ENCODE measurements around the gene CSMD2.

DNA sequence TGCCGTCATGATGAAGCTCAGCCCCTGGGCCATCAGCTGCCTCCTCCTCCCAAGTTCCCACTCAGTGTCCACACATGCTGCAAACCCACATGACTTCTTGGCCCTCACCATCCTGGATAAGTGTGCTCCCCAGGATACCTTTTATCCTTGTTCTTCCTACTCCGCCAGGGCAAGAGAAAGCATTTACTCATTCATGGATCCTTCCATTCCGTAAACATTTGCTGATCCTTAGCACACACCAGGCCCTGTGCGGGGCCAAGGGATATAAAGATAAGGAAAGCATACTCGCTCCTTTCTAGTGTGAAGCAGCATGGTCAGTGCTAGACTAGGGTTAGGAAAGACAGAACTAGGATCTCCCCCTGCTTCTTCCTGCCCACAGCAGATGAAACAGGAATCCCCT, 423.3 kb downstream of the CSMD2 start:
- TF ChIP-seq, protein P1, sequence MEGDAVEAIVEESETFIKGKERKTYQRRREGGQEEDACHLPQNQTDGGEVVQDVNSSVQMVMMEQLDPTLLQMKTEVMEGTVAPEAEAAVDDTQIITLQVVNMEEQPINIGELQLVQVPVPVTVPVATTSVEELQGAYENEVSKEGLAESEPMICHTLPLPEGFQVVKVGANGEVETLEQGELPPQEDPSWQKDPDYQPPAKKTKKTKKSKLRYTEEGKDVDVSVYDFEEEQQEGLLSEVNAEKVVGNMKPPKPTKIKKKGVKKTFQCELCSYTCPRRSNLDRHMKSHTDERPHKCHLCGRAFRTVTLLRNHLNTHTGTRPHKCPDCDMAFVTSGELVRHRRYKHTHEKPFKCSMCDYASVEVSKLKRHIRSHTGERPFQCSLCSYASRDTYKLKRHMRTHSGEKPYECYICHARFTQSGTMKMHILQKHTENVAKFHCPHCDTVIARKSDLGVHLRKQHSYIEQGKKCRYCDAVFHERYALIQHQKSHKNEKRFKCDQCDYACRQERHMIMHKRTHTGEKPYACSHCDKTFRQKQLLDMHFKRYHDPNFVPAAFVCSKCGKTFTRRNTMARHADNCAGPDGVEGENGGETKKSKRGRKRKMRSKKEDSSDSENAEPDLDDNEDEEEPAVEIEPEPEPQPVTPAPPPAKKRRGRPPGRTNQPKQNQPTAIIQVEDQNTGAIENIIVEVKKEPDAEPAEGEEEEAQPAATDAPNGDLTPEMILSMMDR (conservative IDR thresholded peaks at IDR 0.05; ENCODE audit: low read depth, low read length), result no peak
- TF ChIP-seq MXI1 (IDR thresholded peaks at IDR 0.05; ENCODE audit: borderline replicate concordance, low read depth, low read length) (no peak), FOS (IDR thresholded peaks at IDR 0.05; ENCODE audit: low read depth, low read length) (no peak), POLR2A (IDR thresholded peaks at IDR 0.05; ENCODE audit: low read depth, low read length) (no peak), CEBPB (IDR thresholded peaks at IDR 0.05; ENCODE audit: low read depth, low read length) (no peak), RAD21 (IDR thresholded peaks at IDR 0.05; ENCODE audit: low read length) (no peak)
- TF ChIP-seq, protein P2, sequence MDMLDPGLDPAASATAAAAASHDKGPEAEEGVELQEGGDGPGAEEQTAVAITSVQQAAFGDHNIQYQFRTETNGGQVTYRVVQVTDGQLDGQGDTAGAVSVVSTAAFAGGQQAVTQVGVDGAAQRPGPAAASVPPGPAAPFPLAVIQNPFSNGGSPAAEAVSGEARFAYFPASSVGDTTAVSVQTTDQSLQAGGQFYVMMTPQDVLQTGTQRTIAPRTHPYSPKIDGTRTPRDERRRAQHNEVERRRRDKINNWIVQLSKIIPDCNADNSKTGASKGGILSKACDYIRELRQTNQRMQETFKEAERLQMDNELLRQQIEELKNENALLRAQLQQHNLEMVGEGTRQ (IDR thresholded peaks at IDR 0.05; ENCODE audit: low read depth, low read length), result no peak
- TF ChIP-seq, protein P3, sequence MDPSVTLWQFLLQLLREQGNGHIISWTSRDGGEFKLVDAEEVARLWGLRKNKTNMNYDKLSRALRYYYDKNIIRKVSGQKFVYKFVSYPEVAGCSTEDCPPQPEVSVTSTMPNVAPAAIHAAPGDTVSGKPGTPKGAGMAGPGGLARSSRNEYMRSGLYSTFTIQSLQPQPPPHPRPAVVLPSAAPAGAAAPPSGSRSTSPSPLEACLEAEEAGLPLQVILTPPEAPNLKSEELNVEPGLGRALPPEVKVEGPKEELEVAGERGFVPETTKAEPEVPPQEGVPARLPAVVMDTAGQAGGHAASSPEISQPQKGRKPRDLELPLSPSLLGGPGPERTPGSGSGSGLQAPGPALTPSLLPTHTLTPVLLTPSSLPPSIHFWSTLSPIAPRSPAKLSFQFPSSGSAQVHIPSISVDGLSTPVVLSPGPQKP (IDR thresholded peaks at IDR 0.05; ENCODE audit: borderline replicate concordance, low read depth, low read length), result no peak
